ENCODE results near the gene EIF2AK2.

EIF2AK2 gene

DNA sequence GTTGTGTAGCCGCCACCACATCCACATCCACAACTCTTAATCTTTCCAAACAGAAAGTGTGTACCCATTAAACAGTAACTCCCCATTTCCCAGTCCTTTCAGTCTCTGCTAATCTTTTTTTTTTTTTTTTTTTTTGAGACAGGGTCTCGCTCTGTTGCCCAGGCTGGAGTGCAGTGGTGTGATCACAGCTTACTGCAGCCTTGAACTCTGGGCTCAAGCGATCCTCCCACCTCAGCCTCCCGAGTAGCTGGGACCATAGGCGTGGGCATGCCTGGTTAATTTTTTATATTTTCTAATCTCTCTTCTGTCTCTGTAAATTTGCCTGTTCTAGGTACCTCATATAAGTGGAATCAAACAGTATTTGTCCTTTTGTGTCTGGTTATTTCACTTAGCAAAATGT, 3.6 kb downstream of the EIF2AK2 start:
- in situ Hi-C loops (cut with MboI; ENCODE audit: low sequenced_read_pairs, unreplicated experiment): loop anchor here (25.0 kb wide), 1 partner anchor 734 kb away; no protein-coding TSS in a partner anchor
- DNase-seq (ENCODE audit: low spot score): no peak
- TF ChIP-seq, protein P1, sequence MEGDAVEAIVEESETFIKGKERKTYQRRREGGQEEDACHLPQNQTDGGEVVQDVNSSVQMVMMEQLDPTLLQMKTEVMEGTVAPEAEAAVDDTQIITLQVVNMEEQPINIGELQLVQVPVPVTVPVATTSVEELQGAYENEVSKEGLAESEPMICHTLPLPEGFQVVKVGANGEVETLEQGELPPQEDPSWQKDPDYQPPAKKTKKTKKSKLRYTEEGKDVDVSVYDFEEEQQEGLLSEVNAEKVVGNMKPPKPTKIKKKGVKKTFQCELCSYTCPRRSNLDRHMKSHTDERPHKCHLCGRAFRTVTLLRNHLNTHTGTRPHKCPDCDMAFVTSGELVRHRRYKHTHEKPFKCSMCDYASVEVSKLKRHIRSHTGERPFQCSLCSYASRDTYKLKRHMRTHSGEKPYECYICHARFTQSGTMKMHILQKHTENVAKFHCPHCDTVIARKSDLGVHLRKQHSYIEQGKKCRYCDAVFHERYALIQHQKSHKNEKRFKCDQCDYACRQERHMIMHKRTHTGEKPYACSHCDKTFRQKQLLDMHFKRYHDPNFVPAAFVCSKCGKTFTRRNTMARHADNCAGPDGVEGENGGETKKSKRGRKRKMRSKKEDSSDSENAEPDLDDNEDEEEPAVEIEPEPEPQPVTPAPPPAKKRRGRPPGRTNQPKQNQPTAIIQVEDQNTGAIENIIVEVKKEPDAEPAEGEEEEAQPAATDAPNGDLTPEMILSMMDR (IDR thresholded peaks at IDR 0.05; ENCODE audit: borderline replicate concordance, control extremely low read depth, extremely low read depth, insufficient read depth, missing control alignments): no peak

DNA sequence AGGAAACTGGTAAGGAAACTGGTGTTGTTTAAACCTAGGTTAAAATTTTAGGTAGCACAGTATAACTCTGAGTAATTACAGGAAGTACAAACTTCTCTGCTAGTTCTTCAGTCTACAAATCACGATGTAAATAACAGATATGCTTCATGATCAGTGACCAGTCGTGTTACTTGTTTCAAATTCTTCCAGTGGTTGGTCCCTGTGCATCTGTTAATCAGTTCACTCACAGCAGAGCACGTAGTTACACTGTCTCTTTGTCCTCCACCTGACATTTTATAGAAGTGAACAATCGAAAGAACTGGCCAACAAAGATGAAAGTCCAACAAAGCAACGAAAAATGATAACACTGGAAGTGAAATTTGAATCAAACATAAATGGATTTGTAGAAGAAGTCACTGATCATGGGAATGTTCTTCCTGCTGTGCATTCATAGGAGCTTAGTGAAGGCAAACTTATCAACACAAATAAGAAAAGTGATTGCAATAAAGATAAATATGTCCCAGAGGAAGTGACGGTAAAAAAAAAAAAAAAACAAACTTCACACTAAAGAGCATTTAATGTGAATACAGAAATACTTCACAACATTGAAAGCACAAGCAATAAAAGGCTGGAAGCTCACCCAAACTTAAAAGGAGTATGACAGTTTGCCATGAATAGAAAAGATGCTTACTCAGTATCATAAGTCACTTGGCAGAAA, 7.0 kb downstream of the EIF2AK2 start:
- no peak for DNase-seq (ENCODE audit: low spot score)
- in situ Hi-C loops (cut with MboI; ENCODE audit: low sequenced_read_pairs, unreplicated experiment): loop anchor here (25.0 kb wide), 1 partner anchor 738 kb away; no protein-coding TSS in a partner anchor
- TF ChIP-seq, protein P1 (IDR thresholded peaks at IDR 0.05; ENCODE audit: borderline replicate concordance, control extremely low read depth, extremely low read depth, insufficient read depth, missing control alignments): no peak

DNA sequence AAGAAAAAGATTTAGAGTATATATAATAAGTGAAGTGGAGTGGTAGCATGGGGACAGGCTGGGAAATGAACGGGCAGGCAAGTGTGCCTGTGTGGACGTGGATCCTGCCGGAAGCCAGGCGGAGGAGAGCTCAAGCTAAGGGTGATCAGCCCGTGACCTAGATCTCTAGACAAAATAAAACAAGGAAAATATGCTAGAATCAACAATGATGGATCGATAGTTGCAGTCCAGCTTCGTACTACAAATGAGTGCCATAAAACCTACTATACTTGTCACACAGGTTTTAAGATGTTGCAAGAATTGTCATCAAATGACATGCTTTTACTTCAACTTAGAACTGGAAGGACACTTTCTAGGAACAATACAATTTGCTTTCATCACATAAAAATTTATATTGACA, 8.5 kb downstream of the EIF2AK2 start:
- TF ChIP-seq, protein P1 (IDR thresholded peaks at IDR 0.05; ENCODE audit: borderline replicate concordance, control extremely low read depth, extremely low read depth, insufficient read depth, missing control alignments): no peak
- in situ Hi-C loops (cut with MboI; ENCODE audit: low sequenced_read_pairs, unreplicated experiment): no loop called here
- no peak for DNase-seq (ENCODE audit: low spot score)

DNA sequence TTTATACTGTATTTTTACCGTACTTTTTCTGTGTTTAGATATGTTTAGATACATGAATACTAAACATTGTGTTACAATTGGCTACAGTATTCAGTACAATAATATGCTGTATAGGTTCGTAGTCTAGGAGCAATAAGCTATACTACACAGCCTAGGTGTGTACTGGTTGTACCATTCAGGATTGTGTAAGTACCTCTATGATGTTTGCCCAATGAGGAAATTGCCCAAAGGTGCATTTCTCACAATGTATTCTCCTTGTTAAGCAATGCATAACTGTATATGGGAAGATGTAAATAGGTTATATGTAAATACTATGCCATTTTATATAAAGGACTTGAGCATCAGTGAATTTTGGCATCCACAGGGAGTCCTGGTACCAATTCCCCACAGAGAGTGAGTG, 10.7 kb downstream of the EIF2AK2 start:
- in situ Hi-C loops (cut with MboI; ENCODE audit: low sequenced_read_pairs, unreplicated experiment): no loop called here
- DNase-seq (ENCODE audit: low spot score): no peak
- TF ChIP-seq, protein P1 (IDR thresholded peaks at IDR 0.05; ENCODE audit: borderline replicate concordance, control extremely low read depth, extremely low read depth, insufficient read depth, missing control alignments): no peak

DNA sequence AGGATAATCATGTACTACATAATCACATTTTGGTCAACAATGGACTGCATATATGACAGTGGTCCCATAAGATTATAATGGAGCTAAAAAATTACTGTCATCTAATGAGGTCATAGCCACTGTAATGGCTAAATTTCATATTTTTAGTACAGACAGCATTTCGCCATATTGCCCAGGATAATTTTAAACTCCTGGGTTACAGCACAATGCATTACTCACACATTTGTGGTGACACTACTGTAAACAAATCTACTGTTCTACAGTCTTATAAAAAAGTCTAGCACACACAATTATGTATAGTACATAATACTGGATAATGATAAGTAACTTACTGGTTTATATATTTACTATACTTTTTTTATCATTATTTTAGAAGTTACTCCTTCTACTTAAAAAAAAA, 12.8 kb downstream of the EIF2AK2 start:
- no peak for DNase-seq (ENCODE audit: low spot score)
- TF ChIP-seq, protein P1 (IDR thresholded peaks at IDR 0.05; ENCODE audit: borderline replicate concordance, control extremely low read depth, extremely low read depth, insufficient read depth, missing control alignments): no peak
- in situ Hi-C loops (cut with MboI; ENCODE audit: low sequenced_read_pairs, unreplicated experiment): no loop called here

DNA sequence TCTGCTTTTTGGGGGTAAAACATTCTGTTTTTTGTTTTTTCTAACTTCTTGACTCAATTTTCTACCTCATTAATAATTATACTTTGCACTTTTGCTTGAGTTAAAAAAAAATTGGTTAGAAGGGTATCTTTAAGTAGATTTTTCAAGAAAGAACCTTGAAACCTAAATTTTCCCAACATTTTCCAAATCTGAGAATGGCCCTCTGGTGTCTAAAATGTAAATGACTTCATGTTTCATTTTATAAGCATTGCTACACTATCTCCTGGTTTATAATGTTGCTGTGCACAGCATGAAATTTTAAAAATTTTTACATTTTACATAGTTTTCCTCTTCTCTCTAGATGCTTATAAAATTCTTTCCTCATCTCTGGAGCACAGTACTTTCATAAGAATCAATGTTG, 14.2 kb downstream of the EIF2AK2 start:
- in situ Hi-C loops (cut with MboI; ENCODE audit: low sequenced_read_pairs, unreplicated experiment): no loop called here

More for the DNA sequence above, 14.2 kb downstream of the EIF2AK2 start:
- TF ChIP-seq, protein P1 (IDR thresholded peaks at IDR 0.05; ENCODE audit: borderline replicate concordance, control extremely low read depth, extremely low read depth, insufficient read depth, missing control alignments): no peak
- DNase-seq (ENCODE audit: low spot score): no peak

All from GM13976 (cell line).